Activated B cell treated with CpG ODN at 0.5 μM for 24 hours (primary cell): ENCODE measurements around the gene PEF1. TPM values are rescaled to one million over a fixed set of nuclear protein-coding genes. Genes with fewer than 3 reads are reported as not detected.

Source experiments
- ATAC-seq: fragments of 200-7000 bp; cut with Tn5 transposase; one replicate; pipeline ENCODE4 v1.10.0; 2021; ENCODE audit warnings: low read depth, mild to moderate bottlenecking, moderate library complexity
- CTCF ChIA-PET: fragments of 350-600 bp; sonication (Branson Sonifier 250); formaldehyde crosslinking; loops from one replicate; lab custom pipeline; 2021; ENCODE audit warnings: antibody characterized with exemption; lab: Charles Lee
- POLR2A ChIA-PET: fragments of 350-600 bp; sonication (Branson Sonifier 250); formaldehyde crosslinking; loops from one replicate; lab custom pipeline; 2021; ENCODE audit warnings: antibody characterized with exemption; lab: Charles Lee
- DNase-seq: peaks from one replicate; pipeline ENCODE4 v3.0.0; 2022
- H3K27ac Mint-ChIP-seq: one replicate; pipeline ENCODE4 v1.8.0; 2020; ENCODE audit warnings: mixed read lengths
- H3K27me3 Mint-ChIP-seq: one replicate; pipeline ENCODE4 v1.8.0; 2021; ENCODE audit warnings: mixed read lengths
- H3K36me3 Mint-ChIP-seq: one replicate; pipeline ENCODE4 v1.8.0; 2021; ENCODE audit warnings: low read depth, mixed read lengths
- H3K4me1 Mint-ChIP-seq: one replicate; pipeline ENCODE4 v1.8.0; 2021; ENCODE audit warnings: mixed read lengths
- H3K4me3 Mint-ChIP-seq: one replicate; pipeline ENCODE4 v1.8.0; 2020; ENCODE audit warnings: mild to moderate bottlenecking, mixed read lengths
- H3K9me3 Mint-ChIP-seq: one replicate; pipeline ENCODE4 v1.8.0; 2020; ENCODE audit warnings: mixed read lengths
- intact Hi-C: fragments of 100-400 bp; cut with micrococcal nuclease; formaldehyde crosslinking; loops from one replicate; pipeline ENCODE4 v1.15.1; 2024
- total RNA-seq: library from RNA; stranded (reverse); gene quantifications from 2 replicates; pipeline ENCODE4 v1.2.3, GENCODE V29; 2022
- TF ChIP-seq, protein P1 (sequence below): fragments of 200-600 bp; IDR thresholded peaks from one replicate; pipeline ENCODE4 v1.8.0; 2022; ENCODE audit warnings: antibody characterized with exemption, mild to moderate bottlenecking

PEF1 gene
- total RNA-seq, 1 donor from 2014 or later, result 58.0 TPM

DNA sequence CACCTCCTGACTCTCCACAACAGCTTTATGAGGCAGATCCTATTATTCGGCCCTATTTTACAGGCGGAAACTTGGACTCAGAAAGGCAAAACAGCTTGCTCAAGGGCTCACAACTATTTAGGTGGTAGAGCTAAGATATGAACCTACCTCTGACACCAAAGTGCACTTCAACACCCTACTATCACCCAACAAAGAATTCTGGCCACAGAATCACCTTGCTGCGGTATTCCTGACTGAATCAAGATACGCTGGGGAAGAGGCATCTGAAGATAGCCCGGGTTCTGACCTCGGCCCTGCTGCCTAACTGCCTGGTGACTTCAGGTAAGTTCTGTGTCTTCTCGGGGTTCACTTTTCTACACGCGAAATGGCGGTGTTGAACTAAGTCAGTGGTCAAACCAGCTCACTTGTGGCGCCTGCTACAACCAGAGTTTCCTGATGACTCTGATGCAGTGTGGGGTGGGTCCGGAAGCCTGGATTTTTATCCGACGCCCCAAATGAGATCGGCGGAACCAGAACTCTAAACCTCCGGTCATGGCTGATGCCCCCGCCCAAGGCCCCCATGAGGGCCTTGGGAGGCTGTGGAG lies 608 bp downstream of the PEF1 start:
- Mint-ChIP-seq H3K36me3 (peaks cover 12% of the 10 kb centered on the region), H3K4me3 (peak overlapping the region; percentile 100), H3K4me1 (peaks cover 32% of the 10 kb centered on the region), H3K27ac (peak overlapping the region; percentile 100), H3K27me3 (no peaks in the 10 kb centered on the region), H3K9me3 (no peaks in the 10 kb centered on the region)
- TF ChIP-seq, protein P1, sequence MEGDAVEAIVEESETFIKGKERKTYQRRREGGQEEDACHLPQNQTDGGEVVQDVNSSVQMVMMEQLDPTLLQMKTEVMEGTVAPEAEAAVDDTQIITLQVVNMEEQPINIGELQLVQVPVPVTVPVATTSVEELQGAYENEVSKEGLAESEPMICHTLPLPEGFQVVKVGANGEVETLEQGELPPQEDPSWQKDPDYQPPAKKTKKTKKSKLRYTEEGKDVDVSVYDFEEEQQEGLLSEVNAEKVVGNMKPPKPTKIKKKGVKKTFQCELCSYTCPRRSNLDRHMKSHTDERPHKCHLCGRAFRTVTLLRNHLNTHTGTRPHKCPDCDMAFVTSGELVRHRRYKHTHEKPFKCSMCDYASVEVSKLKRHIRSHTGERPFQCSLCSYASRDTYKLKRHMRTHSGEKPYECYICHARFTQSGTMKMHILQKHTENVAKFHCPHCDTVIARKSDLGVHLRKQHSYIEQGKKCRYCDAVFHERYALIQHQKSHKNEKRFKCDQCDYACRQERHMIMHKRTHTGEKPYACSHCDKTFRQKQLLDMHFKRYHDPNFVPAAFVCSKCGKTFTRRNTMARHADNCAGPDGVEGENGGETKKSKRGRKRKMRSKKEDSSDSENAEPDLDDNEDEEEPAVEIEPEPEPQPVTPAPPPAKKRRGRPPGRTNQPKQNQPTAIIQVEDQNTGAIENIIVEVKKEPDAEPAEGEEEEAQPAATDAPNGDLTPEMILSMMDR, result no peak
- DNase-seq, result no peak
- no peak for ATAC-seq
- CTCF ChIA-PET, result interaction anchor here (2.0 kb wide), 1 partner anchor 145 kb away, joined by 9 read pairs; no protein-coding TSS in a partner anchor
- POLR2A ChIA-PET, result interaction anchor here (0.8 to 2.2 kb wide), 9 partner anchors 9 to 348 kb away, joined by 3 to 23 read pairs (median 5); partner anchors contain the start of genes SNRNP40 and ZCCHC17
- intact Hi-C loops, result loop anchor here (1.0 to 2.0 kb wide), 2 partner anchors 37 to 145 kb away; no protein-coding TSS in a partner anchor

DNA sequence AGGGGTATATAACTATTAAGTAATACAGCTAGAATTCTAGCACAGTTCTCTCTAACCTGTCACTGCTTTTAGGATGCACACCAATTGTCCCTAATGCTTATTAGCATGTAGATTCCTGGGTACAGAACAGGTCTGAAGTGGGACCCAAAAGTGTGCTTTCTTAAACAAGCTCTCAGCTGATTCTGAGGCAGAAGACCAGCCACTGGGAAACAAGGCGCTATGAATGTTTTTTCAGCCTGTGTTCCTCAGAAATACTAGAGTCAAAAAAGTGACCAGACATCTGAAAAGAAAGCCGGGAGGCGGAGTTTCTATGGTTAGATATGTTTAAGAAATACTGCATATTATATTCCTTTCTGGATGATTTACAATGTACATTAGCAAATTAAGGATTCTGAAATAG lies 1.8 kb downstream of the PEF1 start:
- H3K4me1 Mint-ChIP-seq, result peaks cover 35% of the 10 kb centered on the region
- ChIA-PET POLR2A (no interaction called here), CTCF (interaction anchor here (0.8 to 1.8 kb wide), 2 partner anchors 10 to 24 kb away, joined by 3 to 4 read pairs; no protein-coding TSS in a partner anchor)
- DNase-seq, result no peak
- H3K27me3 Mint-ChIP-seq, result no peaks in the 10 kb centered on the region
- no peak for ATAC-seq
- H3K9me3 Mint-ChIP-seq, result no peaks in the 10 kb centered on the region
- TF ChIP-seq, protein P1, result no peak
- H3K27ac Mint-ChIP-seq, result no peak overlapping the region
- H3K4me3 Mint-ChIP-seq, result no peak overlapping the region
- peaks cover 13% of the 10 kb centered on the region for H3K36me3 Mint-ChIP-seq
- intact Hi-C loops, result no loop called here

GRCh38 chr1:31642366-31642765 lies 2.3 kb downstream of the PEF1 start:
- intact Hi-C loops, result no loop called here
- peaks cover 40% of the 10 kb centered on the region for H3K4me1 Mint-ChIP-seq
- H3K27ac Mint-ChIP-seq, result no peak overlapping the region
- ATAC-seq (no peak), DNase-seq (no peak)
- ChIA-PET POLR2A (no interaction called here), CTCF (interaction anchor here (0.8 to 1.8 kb wide), 2 partner anchors 10 to 24 kb away, joined by 3 to 4 read pairs; no protein-coding TSS in a partner anchor)
- H3K9me3 Mint-ChIP-seq, result no peaks in the 10 kb centered on the region
- TF ChIP-seq, protein P1, result no peak
- H3K36me3 Mint-ChIP-seq, result peaks cover 16% of the 10 kb centered on the region
- no peaks in the 10 kb centered on the region for H3K27me3 Mint-ChIP-seq
- H3K4me3 Mint-ChIP-seq, result no peak overlapping the region

DNA sequence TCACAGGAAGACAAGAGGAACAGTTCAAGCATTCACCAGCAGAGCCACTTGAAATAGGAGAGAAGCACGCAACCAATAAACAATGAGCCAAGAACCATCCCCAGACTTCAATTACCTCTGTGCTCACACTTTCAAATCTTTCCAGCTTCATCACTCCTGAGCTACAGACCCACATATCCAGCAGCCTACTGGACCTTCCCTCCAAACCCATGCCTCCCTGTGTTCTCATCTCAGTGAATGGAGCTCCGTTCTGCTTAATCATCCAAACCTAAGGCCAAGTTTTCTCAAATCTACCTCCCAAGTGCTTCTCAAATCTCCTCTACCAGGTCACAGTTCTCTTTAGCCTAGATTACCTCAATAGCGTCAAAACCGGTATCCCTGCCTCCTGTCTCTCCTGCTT lies 3.7 kb downstream of the PEF1 start:
- DNase-seq (no peak), ATAC-seq (no peak)
- Mint-ChIP-seq H3K4me3 (no peak overlapping the region), H3K27ac (no peak overlapping the region), H3K36me3 (peaks cover 20% of the 10 kb centered on the region), H3K9me3 (no peaks in the 10 kb centered on the region), H3K27me3 (no peaks in the 10 kb centered on the region), H3K4me1 (peaks cover 48% of the 10 kb centered on the region)
- TF ChIP-seq, protein P1, result no peak
- ChIA-PET CTCF (no interaction called here), POLR2A (interaction anchor here (0.6 to 0.7 kb wide), 2 partner anchors 33 to 1836 kb away, joined by 3 to 4 read pairs; no protein-coding TSS in a partner anchor)
- intact Hi-C loops, result loop anchor here (2.0 kb wide), 1 partner anchor 76 kb away; no protein-coding TSS in a partner anchor

GRCh38 chr1:31640179-31640578 lies 4.5 kb downstream of the PEF1 start:
- Mint-ChIP-seq H3K4me3 (no peak overlapping the region), H3K36me3 (peaks cover 25% of the 10 kb centered on the region), H3K9me3 (no peaks in the 10 kb centered on the region), H3K27ac (no peak overlapping the region), H3K4me1 (peaks cover 40% of the 10 kb centered on the region), H3K27me3 (no peaks in the 10 kb centered on the region)
- no peak for DNase-seq
- TF ChIP-seq, protein P1, result no peak
- POLR2A ChIA-PET, result interaction anchor here (0.6 kb wide), 1 partner anchor 234 kb away, joined by 3 read pairs; no protein-coding TSS in a partner anchor
- CTCF ChIA-PET, result interaction anchor here (0.8 to 1.3 kb wide), 3 partner anchors 48 to 149 kb away, joined by 3 read pairs; no protein-coding TSS in a partner anchor
- intact Hi-C loops, result loop anchor here (2.0 kb wide), 1 partner anchor 75 kb away; no protein-coding TSS in a partner anchor
- ATAC-seq, result no peak
